NT2/D1 (cell line): ENCODE data around the gene L2HGDH.

Source experiments
- DNase-seq: peaks from one replicate; pipeline ENCODE4 v3.0.0-alpha.2; 2011; ENCODE audit warnings: low read depth, low spot score
- H3K27me3 ChIP-seq: 2 replicates; pipeline ENCODE4 v1.6.0; 2011; ENCODE audit warnings: mild to moderate bottlenecking; ENCODE audit not compliant: insufficient read length, insufficient read depth
- H3K36me3 ChIP-seq: 2 replicates; pipeline ENCODE4 v1.6.1; 2011; ENCODE audit warnings: mild to moderate bottlenecking, low read length, mixed read lengths; ENCODE audit not compliant: insufficient read depth, insufficient read length
- H3K4me1 ChIP-seq: 2 replicates; pipeline ENCODE4 v1.5.1; 2011; ENCODE audit not compliant: insufficient read depth, insufficient read length
- H3K4me3 ChIP-seq: 2 replicates; pipeline ENCODE4 v1.5.1; 2011; ENCODE audit warnings: low read depth; ENCODE audit not compliant: insufficient read length
- H3K9ac ChIP-seq: 2 replicates; pipeline ENCODE4 v1.6.0; 2011; ENCODE audit warnings: low read depth; ENCODE audit not compliant: insufficient read length
- H3K9me3 ChIP-seq: 2 replicates; pipeline ENCODE4 v1.5.1; 2011; ENCODE audit warnings: mild to moderate bottlenecking, low read length; ENCODE audit not compliant: insufficient read depth
- SUZ12 ChIP-seq: IDR thresholded peaks from 2 replicates; pipeline ENCODE4 v1.6.1; 2011; ENCODE audit not compliant: insufficient read length, insufficient read depth; ENCODE audit errors: extremely low read depth
- YY1 ChIP-seq: IDR thresholded peaks from 2 replicates; pipeline ENCODE4 v1.6.1; 2011; ENCODE audit not compliant: insufficient read length, insufficient read depth
- ZNF274 ChIP-seq: IDR thresholded peaks from 2 replicates; pipeline ENCODE4 v1.6.1; 2011; ENCODE audit warnings: mild to moderate bottlenecking, low read depth, low read length

L2HGDH gene

GRCh38 chr14:50338587-50338986 lies 26.6 kb upstream of the L2HGDH start:
- no peak overlapping the region for H3K9ac ChIP-seq
- H3K36me3 ChIP-seq: no peaks in the 10 kb centered on the region
- no peaks in the 10 kb centered on the region for H3K4me1 ChIP-seq
- TF ChIP-seq YY1: no peak
- no peak for TF ChIP-seq ZNF274
- no peak for TF ChIP-seq SUZ12
- H3K9me3 ChIP-seq: no peaks in the 10 kb centered on the region
- no peaks in the 10 kb centered on the region for H3K27me3 ChIP-seq
- H3K4me3 ChIP-seq: no peak overlapping the region
- DNase-seq: no peak

GRCh38 chr14:50335989-50336824 lies 24.2 kb upstream of the L2HGDH start:
- H3K27me3 ChIP-seq: no peaks in the 10 kb centered on the region
- no peaks in the 10 kb centered on the region for H3K9me3 ChIP-seq
- no peak for TF ChIP-seq ZNF274
- no peak for TF ChIP-seq YY1
- TF ChIP-seq SUZ12: no peak
- H3K4me1 ChIP-seq: no peaks in the 10 kb centered on the region
- no peak for DNase-seq
- no peak overlapping the region for H3K9ac ChIP-seq
- no peak overlapping the region for H3K4me3 ChIP-seq
- no peaks in the 10 kb centered on the region for H3K36me3 ChIP-seq

- Histone ChIP-seq H3K9ac (no peak overlapping the region), H3K4me3 (no peak overlapping the region), H3K4me1 (no peaks in the 10 kb centered on the region), H3K27me3 (no peaks in the 10 kb centered on the region), H3K9me3 (no peaks in the 10 kb centered on the region), H3K36me3 (peaks cover 2% of the 10 kb centered on the region)
- no peak for TF ChIP-seq YY1
- no peak for TF ChIP-seq SUZ12
- TF ChIP-seq ZNF274: no peak
- no peak for DNase-seq
These were observed 23.4 kb upstream of the L2HGDH start for GRCh38 chr14:50335389-50335788.

- no peak overlapping the region for H3K4me3 ChIP-seq
- no peak for TF ChIP-seq SUZ12
- no peak for TF ChIP-seq ZNF274
- TF ChIP-seq YY1: no peak
- peaks cover 5% of the 10 kb centered on the region for H3K36me3 ChIP-seq
- no peaks in the 10 kb centered on the region for H3K9me3 ChIP-seq
- H3K4me1 ChIP-seq: no peaks in the 10 kb centered on the region
- no peaks in the 10 kb centered on the region for H3K27me3 ChIP-seq
- DNase-seq: no peak
- no peak overlapping the region for H3K9ac ChIP-seq
These were observed 22.2 kb upstream of the L2HGDH start for GRCh38 chr14:50334211-50334610.

GRCh38 chr14:50333014-50333509 lies 21.0 kb upstream of the L2HGDH start:
- Histone ChIP-seq H3K9ac (no peak overlapping the region), H3K36me3 (peaks cover 5% of the 10 kb centered on the region), H3K4me1 (no peaks in the 10 kb centered on the region), H3K4me3 (no peak overlapping the region), H3K9me3 (no peaks in the 10 kb centered on the region), H3K27me3 (no peaks in the 10 kb centered on the region)
- no peak for DNase-seq
- TF ChIP-seq ZNF274 (no peak), SUZ12 (no peak), YY1 (no peak)

GRCh38 chr14:50331596-50331995 lies 19.6 kb upstream of the L2HGDH start:
- Histone ChIP-seq H3K9ac (no peak overlapping the region), H3K36me3 (peaks cover 5% of the 10 kb centered on the region), H3K27me3 (no peaks in the 10 kb centered on the region), H3K4me3 (no peak overlapping the region), H3K9me3 (no peaks in the 10 kb centered on the region), H3K4me1 (no peaks in the 10 kb centered on the region)
- no peak for DNase-seq
- TF ChIP-seq YY1: no peak
- no peak for TF ChIP-seq SUZ12
- no peak for TF ChIP-seq ZNF274

- no peak for TF ChIP-seq ZNF274
- no peak for TF ChIP-seq SUZ12
- no peak for TF ChIP-seq YY1
- Histone ChIP-seq H3K4me1 (no peaks in the 10 kb centered on the region), H3K27me3 (no peaks in the 10 kb centered on the region), H3K9me3 (no peaks in the 10 kb centered on the region), H3K9ac (no peak overlapping the region), H3K4me3 (no peak overlapping the region), H3K36me3 (peaks cover 13% of the 10 kb centered on the region)
- no peak for DNase-seq
These were observed 9.1 kb upstream of the L2HGDH start for GRCh38 chr14:50321009-50321660.
